ENCODE data around the gene CPEB1.

DNA sequence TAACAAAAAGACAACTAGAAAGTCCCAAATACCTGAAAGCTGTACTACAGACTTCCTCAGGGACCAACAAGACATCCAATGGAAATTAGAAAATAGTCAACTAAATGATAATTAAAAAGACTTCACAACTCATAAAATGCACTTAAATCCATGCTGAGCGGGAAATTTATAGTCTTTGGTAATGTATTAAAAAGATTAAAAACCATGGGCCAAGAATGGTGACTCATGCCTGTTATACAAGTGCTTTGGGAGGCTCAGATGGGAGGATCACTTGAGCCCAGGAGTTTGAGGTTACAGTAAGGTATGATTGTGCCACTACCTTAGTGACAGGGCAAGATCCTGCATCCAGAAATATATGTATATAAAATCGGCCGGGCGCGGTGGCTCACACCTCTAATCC, 45.0 kb downstream of the CPEB1 start:
- TF ChIP-seq, protein P1, sequence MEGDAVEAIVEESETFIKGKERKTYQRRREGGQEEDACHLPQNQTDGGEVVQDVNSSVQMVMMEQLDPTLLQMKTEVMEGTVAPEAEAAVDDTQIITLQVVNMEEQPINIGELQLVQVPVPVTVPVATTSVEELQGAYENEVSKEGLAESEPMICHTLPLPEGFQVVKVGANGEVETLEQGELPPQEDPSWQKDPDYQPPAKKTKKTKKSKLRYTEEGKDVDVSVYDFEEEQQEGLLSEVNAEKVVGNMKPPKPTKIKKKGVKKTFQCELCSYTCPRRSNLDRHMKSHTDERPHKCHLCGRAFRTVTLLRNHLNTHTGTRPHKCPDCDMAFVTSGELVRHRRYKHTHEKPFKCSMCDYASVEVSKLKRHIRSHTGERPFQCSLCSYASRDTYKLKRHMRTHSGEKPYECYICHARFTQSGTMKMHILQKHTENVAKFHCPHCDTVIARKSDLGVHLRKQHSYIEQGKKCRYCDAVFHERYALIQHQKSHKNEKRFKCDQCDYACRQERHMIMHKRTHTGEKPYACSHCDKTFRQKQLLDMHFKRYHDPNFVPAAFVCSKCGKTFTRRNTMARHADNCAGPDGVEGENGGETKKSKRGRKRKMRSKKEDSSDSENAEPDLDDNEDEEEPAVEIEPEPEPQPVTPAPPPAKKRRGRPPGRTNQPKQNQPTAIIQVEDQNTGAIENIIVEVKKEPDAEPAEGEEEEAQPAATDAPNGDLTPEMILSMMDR (IDR thresholded peaks at IDR 0.05), result no peak
- no peak for TF ChIP-seq POLR2A (IDR thresholded peaks at IDR 0.05)
